ENCODE data around the gene GADD45G.
A peak's percentile ranks its signal among the peaks of the same experiment; 100 is the strongest.

The GADD45G gene

GRCh38 chr9:89632192-89632733 is 27.5 kb downstream of the GADD45G start:
- no peak for DNase-seq

- no peak for DNase-seq
Observed at GRCh38 chr9:89632736-89633135, 27.9 kb downstream of the GADD45G start.

- DNase-seq, result no peak
Observed at GRCh38 chr9:89633404-89633803, 28.6 kb downstream of the GADD45G start.

GRCh38 chr9:89633920-89634319 is 29.1 kb downstream of the GADD45G start:
- DNase-seq, result no peak

GRCh38 chr9:89634995-89635742 is 30.4 kb downstream of the GADD45G start:
- DNase-seq, result peak; percentile 49

- no peak for DNase-seq
Observed at GRCh38 chr9:89635816-89636215, 31.0 kb downstream of the GADD45G start.

- no peak for DNase-seq
Observed at GRCh38 chr9:89637787-89638186, 33.0 kb downstream of the GADD45G start.

- no peak for DNase-seq
Observed at GRCh38 chr9:89638359-89638758, 33.5 kb downstream of the GADD45G start.

- DNase-seq, result no peak
Observed at GRCh38 chr9:89638893-89639292, 34.1 kb downstream of the GADD45G start.

GRCh38 chr9:89639367-89639795 is 34.6 kb downstream of the GADD45G start:
- DNase-seq, result no peak

- DNase-seq, result no peak
Observed at GRCh38 chr9:89639961-89640360, 35.1 kb downstream of the GADD45G start.

- DNase-seq, result no peak
Observed at GRCh38 chr9:89640361-89640760, 35.5 kb downstream of the GADD45G start.

- DNase-seq, result no peak
Observed at GRCh38 chr9:89640801-89641200, 36.0 kb downstream of the GADD45G start.

GRCh38 chr9:89641980-89642379 is 37.2 kb downstream of the GADD45G start:
- no peak for DNase-seq

- DNase-seq, result no peak
Observed at GRCh38 chr9:89642789-89643188, 38.0 kb downstream of the GADD45G start.

- no peak for DNase-seq
Observed at GRCh38 chr9:89646189-89646939, 41.6 kb downstream of the GADD45G start.

- no peak for DNase-seq
Observed at GRCh38 chr9:89647366-89648128, 42.7 kb downstream of the GADD45G start.

- no peak for DNase-seq
Observed at GRCh38 chr9:89648247-89649000, 43.6 kb downstream of the GADD45G start.

- no peak for DNase-seq
Observed at GRCh38 chr9:89649039-89649691, 44.4 kb downstream of the GADD45G start.

- no peak for DNase-seq
Observed at GRCh38 chr9:89654025-89654662, 49.3 kb downstream of the GADD45G start.
